GM12892 (cell line): ENCODE results near the gene DTL.

Experiments used
- POLR2A ChIP-seq: IDR thresholded peaks from 2 replicates; pipeline ENCODE4 v1.6.1; 2011; ENCODE audit warnings: low read depth, low read length, control low read depth
- POLR2AphosphoS5 ChIP-seq: IDR thresholded peaks from 2 replicates; pipeline ENCODE4 v1.6.1; 2011; ENCODE audit warnings: low read depth, low read length, control low read depth
- TAF1 ChIP-seq: IDR thresholded peaks from 2 replicates; pipeline ENCODE4 v1.6.1; 2011; ENCODE audit warnings: low read depth, mild to moderate bottlenecking, control low read depth, low read length, borderline replicate concordance

DNA sequence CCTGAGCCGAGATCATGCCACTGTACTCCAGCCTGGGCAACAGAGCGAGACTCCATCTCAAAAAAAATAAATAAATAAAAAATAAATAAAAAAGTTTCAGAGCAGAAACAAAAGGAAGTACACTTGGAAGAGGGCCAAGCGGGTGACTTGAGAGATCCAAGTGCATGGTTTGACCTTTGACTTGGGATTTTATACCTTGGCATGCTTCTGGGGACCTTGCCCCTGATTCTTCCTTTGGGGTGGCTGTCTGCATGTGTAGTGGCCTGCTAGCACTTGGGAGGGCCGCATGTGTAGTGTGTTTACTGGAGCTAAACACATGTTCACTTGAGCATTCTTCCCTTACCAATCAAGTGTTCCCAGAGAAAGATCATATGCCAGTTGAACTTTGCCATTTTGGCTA, 114.0 kb downstream of the DTL start:
- TF ChIP-seq TAF1 (no peak), POLR2A (no peak), POLR2AphosphoS5 (no peak)
